ENCODE results near the gene MAP1A.

MAP1A gene

DNA sequence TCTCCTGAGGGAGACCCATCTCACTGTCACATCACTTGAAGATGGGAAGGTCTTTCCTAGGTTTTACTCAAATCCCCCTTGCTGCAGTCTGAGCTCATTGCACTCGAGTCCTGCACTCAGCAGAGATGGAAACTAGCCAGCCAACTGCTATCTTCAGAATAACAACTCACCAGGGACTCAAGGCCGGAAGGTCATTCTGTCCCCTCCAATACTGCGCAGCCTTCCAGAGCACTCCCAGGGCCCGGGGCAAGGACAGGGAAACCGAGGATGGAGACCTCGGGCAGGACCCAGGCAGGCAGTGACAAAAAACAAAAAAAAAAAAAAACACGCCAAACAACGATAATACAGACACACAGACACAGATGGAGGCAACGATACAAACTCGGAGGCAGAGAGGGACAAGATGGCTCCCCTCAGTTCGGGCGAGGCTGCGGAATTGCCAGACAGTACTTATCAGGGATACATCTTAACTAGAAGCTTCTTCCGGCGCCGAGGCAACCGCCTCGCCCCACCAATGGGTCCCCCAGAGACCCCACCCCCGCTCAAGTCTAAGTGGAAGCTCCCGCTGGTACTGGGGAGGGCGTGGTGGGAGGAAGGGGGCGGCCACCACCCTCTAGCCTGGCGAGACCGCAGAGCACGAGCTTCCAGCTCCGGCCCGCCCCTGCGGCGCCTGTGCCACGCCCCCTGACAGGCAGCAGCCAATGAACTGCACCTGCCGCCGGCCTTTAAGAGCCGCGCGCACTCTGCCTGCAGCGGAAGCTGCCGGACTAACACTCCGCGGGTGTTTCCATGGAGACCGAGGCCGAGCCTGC, 7.0 kb upstream of the MAP1A start:
- TF ChIP-seq, protein P1, sequence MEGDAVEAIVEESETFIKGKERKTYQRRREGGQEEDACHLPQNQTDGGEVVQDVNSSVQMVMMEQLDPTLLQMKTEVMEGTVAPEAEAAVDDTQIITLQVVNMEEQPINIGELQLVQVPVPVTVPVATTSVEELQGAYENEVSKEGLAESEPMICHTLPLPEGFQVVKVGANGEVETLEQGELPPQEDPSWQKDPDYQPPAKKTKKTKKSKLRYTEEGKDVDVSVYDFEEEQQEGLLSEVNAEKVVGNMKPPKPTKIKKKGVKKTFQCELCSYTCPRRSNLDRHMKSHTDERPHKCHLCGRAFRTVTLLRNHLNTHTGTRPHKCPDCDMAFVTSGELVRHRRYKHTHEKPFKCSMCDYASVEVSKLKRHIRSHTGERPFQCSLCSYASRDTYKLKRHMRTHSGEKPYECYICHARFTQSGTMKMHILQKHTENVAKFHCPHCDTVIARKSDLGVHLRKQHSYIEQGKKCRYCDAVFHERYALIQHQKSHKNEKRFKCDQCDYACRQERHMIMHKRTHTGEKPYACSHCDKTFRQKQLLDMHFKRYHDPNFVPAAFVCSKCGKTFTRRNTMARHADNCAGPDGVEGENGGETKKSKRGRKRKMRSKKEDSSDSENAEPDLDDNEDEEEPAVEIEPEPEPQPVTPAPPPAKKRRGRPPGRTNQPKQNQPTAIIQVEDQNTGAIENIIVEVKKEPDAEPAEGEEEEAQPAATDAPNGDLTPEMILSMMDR (IDR thresholded peaks at IDR 0.05; ENCODE audit: extremely low read depth, insufficient read depth, missing control alignments): no peak
- DNase-seq (ENCODE audit: low spot score): peak; percentile 97
- in situ Hi-C loops (cut with MboI; ENCODE audit: low pct_unique_long_range_greater_than_20kb, low sequenced_read_pairs, unreplicated experiment): no loop called here

DNA sequence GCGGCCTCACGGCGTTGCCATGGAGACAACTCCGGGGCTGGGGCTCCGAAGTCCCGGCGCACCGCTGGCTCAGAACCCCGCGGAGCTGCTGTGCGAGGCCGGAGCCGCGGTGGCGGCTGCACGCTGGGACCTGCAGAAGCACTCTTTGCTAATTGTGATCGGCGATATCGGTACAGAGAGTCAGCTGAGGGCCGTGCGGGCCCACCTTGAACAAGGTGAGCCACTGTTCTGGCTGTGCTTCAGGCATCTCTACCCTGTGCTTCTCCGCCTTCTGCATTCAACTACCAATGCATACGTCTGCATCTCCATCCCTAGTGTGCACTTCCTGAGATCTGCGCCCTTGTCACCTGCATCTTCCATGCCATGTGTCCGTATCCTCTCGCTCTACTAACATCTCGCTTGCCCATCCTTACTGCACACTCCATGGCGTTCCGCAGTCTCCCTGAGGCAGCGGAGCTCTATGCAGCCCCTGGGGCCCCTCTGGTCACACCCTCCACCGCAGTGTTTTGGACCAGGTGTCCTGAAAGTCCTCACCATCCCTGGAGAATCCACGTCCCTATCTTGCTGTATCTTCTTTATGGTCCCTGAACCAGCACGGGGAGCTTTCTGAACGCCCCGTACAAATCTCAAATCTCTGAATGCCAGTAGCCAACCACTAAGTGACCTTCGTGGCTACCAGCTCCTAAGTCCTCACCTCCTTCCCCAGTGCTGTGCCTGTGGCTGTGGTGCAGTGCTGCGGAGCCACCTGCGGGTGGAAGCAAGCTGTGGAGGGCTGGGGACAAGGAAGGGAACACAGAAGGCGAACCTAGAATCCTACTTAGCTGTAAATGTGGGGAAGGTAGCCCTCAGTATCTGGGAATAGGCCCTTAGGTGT, 6.2 kb upstream of the MAP1A start:
- no peak for DNase-seq (ENCODE audit: low spot score)
- in situ Hi-C loops (cut with MboI; ENCODE audit: low pct_unique_long_range_greater_than_20kb, low sequenced_read_pairs, unreplicated experiment): no loop called here
- TF ChIP-seq, protein P1 (IDR thresholded peaks at IDR 0.05; ENCODE audit: extremely low read depth, insufficient read depth, missing control alignments): peak; percentile 16

DNA sequence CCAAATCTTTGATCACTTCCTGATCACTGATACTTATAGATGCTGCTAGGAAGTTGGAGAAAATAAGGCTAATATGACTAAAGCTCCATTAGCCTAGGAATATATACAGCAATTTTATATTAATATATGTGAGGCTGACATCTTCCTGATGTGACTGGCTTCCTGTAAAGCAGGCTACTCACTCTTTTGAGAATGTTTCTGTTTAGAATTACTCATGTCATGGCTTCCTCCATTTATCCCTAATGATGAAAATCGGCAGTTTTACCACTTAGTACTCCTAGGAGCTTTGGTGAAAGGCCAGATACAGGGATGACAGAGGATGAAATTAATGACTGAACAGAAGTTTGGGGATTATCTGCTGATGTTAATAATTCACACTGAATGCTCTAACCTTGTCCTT, 3.9 kb upstream of the MAP1A start:
- TF ChIP-seq, protein P1 (IDR thresholded peaks at IDR 0.05; ENCODE audit: extremely low read depth, insufficient read depth, missing control alignments): no peak
- in situ Hi-C loops (cut with MboI; ENCODE audit: low pct_unique_long_range_greater_than_20kb, low sequenced_read_pairs, unreplicated experiment): no loop called here
- DNase-seq (ENCODE audit: low spot score): no peak

DNA sequence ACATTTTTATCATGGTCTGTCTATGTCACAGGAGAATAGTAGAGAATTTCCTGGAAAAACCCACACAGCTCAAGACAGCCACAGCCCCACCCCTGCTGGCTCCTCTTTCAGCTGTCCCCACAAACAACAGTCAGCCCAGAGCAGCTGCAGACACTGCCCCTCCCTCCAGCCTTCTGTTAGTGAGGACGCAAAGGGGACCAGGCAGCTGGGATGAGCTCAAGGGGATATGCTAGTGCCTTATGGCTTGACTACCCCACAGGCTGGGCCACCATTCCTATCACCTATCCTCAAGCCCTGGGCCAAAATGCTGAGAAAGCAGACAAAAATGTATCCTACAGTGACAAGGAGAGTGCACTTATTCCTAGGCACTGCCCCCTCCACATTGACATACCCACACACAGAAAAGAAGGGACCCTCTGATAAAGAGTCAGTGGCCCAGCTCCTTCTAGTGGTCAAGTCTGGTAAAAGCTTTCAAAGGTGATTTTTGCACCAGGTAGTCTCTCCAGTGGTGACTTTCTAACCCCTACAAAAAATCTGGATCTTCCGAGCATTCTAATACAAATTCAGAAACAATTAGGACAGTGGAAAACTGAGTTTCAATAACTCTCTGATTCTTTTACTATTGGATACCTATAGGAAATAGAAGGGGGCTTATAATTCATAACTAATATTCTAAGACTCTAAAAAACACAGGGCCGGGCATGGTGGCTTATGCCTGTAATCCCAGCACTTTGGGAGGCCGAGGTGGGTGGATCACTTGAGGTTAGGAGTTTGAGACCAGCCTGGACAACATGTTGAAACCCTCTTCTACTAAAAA, 3.0 kb upstream of the MAP1A start:
- TF ChIP-seq, protein P1 (IDR thresholded peaks at IDR 0.05; ENCODE audit: extremely low read depth, insufficient read depth, missing control alignments): peak; percentile 70
- in situ Hi-C loops (cut with MboI; ENCODE audit: low pct_unique_long_range_greater_than_20kb, low sequenced_read_pairs, unreplicated experiment): no loop called here
- peak; percentile 59 for DNase-seq (ENCODE audit: low spot score)

DNA sequence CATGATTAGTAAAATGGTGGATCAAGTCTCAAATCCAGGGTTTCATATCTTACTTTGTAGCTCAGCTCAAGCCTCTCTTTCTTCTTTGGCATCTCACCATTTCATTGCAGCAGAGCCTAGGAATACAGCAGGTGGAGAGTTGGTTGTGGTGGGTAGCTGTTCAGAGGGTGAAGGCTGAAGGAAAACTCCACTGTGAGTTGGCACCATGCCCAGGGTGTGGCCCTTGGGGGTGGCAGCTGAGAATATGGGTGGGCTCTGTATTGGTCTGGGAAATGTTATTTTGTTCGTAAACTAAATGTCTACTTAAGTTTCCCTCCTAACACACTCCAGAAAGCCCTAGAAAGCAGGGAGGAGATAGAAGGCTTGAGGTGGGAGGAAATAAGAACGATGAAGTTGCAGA, 1.7 kb upstream of the MAP1A start:
- TF ChIP-seq, protein P1 (IDR thresholded peaks at IDR 0.05; ENCODE audit: extremely low read depth, insufficient read depth, missing control alignments): no peak
- in situ Hi-C loops (cut with MboI; ENCODE audit: low pct_unique_long_range_greater_than_20kb, low sequenced_read_pairs, unreplicated experiment): no loop called here

DNA sequence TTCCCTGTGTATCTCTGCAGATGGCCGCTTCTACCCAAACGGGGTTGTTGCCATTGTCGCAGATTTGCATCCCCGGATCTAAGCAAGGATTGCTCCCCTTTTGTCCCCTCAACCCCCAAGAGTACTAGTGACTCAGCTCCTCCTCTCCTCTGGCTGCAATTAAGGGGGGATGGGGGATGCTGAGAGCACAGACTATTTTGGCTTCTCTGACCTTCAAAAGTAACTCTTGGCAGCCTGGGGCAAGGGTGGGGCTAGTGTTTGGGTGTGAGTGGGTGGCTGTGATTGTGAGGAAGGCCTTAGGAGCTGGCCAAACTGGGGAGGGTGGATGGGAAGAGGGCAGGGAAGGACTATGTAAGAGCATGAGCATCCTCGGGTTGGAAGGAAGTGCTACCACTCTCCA, 1.2 kb upstream of the MAP1A start:
- DNase-seq (ENCODE audit: low spot score): no peak
- TF ChIP-seq, protein P1 (IDR thresholded peaks at IDR 0.05; ENCODE audit: extremely low read depth, insufficient read depth, missing control alignments): no peak
- in situ Hi-C loops (cut with MboI; ENCODE audit: low pct_unique_long_range_greater_than_20kb, low sequenced_read_pairs, unreplicated experiment): no loop called here

More for the DNA sequence above, 1.7 kb upstream of the MAP1A start:
- no peak for DNase-seq (ENCODE audit: low spot score)
